ENCODE results near the gene GPD1.
"Not testable (repeated sequence)": the region's sequence is repeated elsewhere in the genome, so short reads cannot be mapped to it uniquely, and the experiment has no call there.

Gene GPD1

GRCh38 chr12:50132505-50133135, 28.8 kb downstream of the GPD1 start:
- peaks cover 83% of the 10 kb centered on the region for H3K36me3 ChIP-seq (ENCODE audit: control insufficient read depth, insufficient read depth, low read length)
- no peak overlapping the region for H3K4me3 ChIP-seq (ENCODE audit: low read depth, low read length)
- H3K4me1 ChIP-seq (ENCODE audit: control insufficient read depth, insufficient read depth, low read length): no peaks in the 10 kb centered on the region
- H3K9me3 ChIP-seq (ENCODE audit: control insufficient read depth, insufficient read depth, low read depth, low read length): no peaks in the 10 kb centered on the region
- H3K9ac ChIP-seq (ENCODE audit: low read length): no peak overlapping the region
- no peaks in the 10 kb centered on the region for H3K27me3 ChIP-seq (ENCODE audit: control insufficient read depth, insufficient read depth, low read length)
- H3K27ac ChIP-seq (ENCODE audit: low read depth, low read length): no peak overlapping the region

GRCh38 chr12:50142993-50143392, 39.2 kb downstream of the GPD1 start:
- no peak overlapping the region for H3K4me3 ChIP-seq (ENCODE audit: low read depth, low read length)
- H3K27ac ChIP-seq (ENCODE audit: low read depth, low read length): no peak overlapping the region
- H3K4me1 ChIP-seq (ENCODE audit: control insufficient read depth, insufficient read depth, low read length): no peaks in the 10 kb centered on the region
- H3K36me3 ChIP-seq (ENCODE audit: control insufficient read depth, insufficient read depth, low read length): peaks cover 45% of the 10 kb centered on the region
- H3K9ac ChIP-seq (ENCODE audit: low read length): no peak overlapping the region
- H3K27me3 ChIP-seq (ENCODE audit: control insufficient read depth, insufficient read depth, low read length): no peaks in the 10 kb centered on the region
- no peaks in the 10 kb centered on the region for H3K9me3 ChIP-seq (ENCODE audit: control insufficient read depth, insufficient read depth, low read depth, low read length)

GRCh38 chr12:50145439-50145838, 41.6 kb downstream of the GPD1 start:
- Histone ChIP-seq H3K9me3 (ENCODE audit: control insufficient read depth, insufficient read depth, low read depth, low read length) (no peaks in the 10 kb centered on the region), H3K27me3 (ENCODE audit: control insufficient read depth, insufficient read depth, low read length) (no peaks in the 10 kb centered on the region), H3K4me3 (ENCODE audit: low read depth, low read length) (no peak overlapping the region), H3K36me3 (ENCODE audit: control insufficient read depth, insufficient read depth, low read length) (peaks cover 32% of the 10 kb centered on the region), H3K4me1 (ENCODE audit: control insufficient read depth, insufficient read depth, low read length) (no peaks in the 10 kb centered on the region), H3K9ac (ENCODE audit: low read length) (no peak overlapping the region), H3K27ac (ENCODE audit: low read depth, low read length) (no peak overlapping the region)

GRCh38 chr12:50147281-50147680, 43.5 kb downstream of the GPD1 start:
- H3K9me3 ChIP-seq (ENCODE audit: control insufficient read depth, insufficient read depth, low read depth, low read length): no peaks in the 10 kb centered on the region
- H3K27ac ChIP-seq (ENCODE audit: low read depth, low read length): no peak overlapping the region
- peaks cover 15% of the 10 kb centered on the region for H3K36me3 ChIP-seq (ENCODE audit: control insufficient read depth, insufficient read depth, low read length)
- no peak overlapping the region for H3K9ac ChIP-seq (ENCODE audit: low read length)
- H3K27me3 ChIP-seq (ENCODE audit: control insufficient read depth, insufficient read depth, low read length): no peaks in the 10 kb centered on the region
- H3K4me1 ChIP-seq (ENCODE audit: control insufficient read depth, insufficient read depth, low read length): no peaks in the 10 kb centered on the region
- no peak overlapping the region for H3K4me3 ChIP-seq (ENCODE audit: low read depth, low read length)

- not testable (repeated sequence) for H3K27ac ChIP-seq (ENCODE audit: low read depth, low read length); H3K36me3 ChIP-seq (ENCODE audit: control insufficient read depth, insufficient read depth, low read length); H3K4me1 ChIP-seq (ENCODE audit: control insufficient read depth, insufficient read depth, low read length); H3K9ac ChIP-seq (ENCODE audit: low read length); H3K27me3 ChIP-seq (ENCODE audit: control insufficient read depth, insufficient read depth, low read length); H3K4me3 ChIP-seq (ENCODE audit: low read depth, low read length); H3K9me3 ChIP-seq (ENCODE audit: control insufficient read depth, insufficient read depth, low read depth, low read length)
Measured at GRCh38 chr12:50148011-50148410, 44.2 kb downstream of the GPD1 start.

GRCh38 chr12:50149311-50149710, 45.5 kb downstream of the GPD1 start:
- Histone ChIP-seq H3K36me3 (ENCODE audit: control insufficient read depth, insufficient read depth, low read length) (no peaks in the 10 kb centered on the region), H3K4me1 (ENCODE audit: control insufficient read depth, insufficient read depth, low read length) (no peaks in the 10 kb centered on the region), H3K4me3 (ENCODE audit: low read depth, low read length) (no peak overlapping the region), H3K9me3 (ENCODE audit: control insufficient read depth, insufficient read depth, low read depth, low read length) (no peaks in the 10 kb centered on the region), H3K27me3 (ENCODE audit: control insufficient read depth, insufficient read depth, low read length) (no peaks in the 10 kb centered on the region), H3K9ac (ENCODE audit: low read length) (no peak overlapping the region), H3K27ac (ENCODE audit: low read depth, low read length) (no peak overlapping the region)

GRCh38 chr12:50151047-50151687, 47.4 kb downstream of the GPD1 start:
- Histone ChIP-seq H3K4me3 (ENCODE audit: low read depth, low read length) (no peak overlapping the region), H3K27ac (ENCODE audit: low read depth, low read length) (no peak overlapping the region)

GRCh38 chr12:50154947-50155346, 51.1 kb downstream of the GPD1 start:
- H3K9me3 ChIP-seq (ENCODE audit: control insufficient read depth, insufficient read depth, low read depth, low read length); H3K27ac ChIP-seq (ENCODE audit: low read depth, low read length); H3K27me3 ChIP-seq (ENCODE audit: control insufficient read depth, insufficient read depth, low read length); H3K9ac ChIP-seq (ENCODE audit: low read length); H3K4me1 ChIP-seq (ENCODE audit: control insufficient read depth, insufficient read depth, low read length); H3K36me3 ChIP-seq (ENCODE audit: control insufficient read depth, insufficient read depth, low read length); H3K4me3 ChIP-seq (ENCODE audit: low read depth, low read length): not testable (repeated sequence)

More at GRCh38 chr12:50151047-50151687, 47.4 kb downstream of the GPD1 start:
- no peaks in the 10 kb centered on the region for H3K27me3 ChIP-seq (ENCODE audit: control insufficient read depth, insufficient read depth, low read length)
- H3K36me3 ChIP-seq (ENCODE audit: control insufficient read depth, insufficient read depth, low read length): no peaks in the 10 kb centered on the region
- H3K9me3 ChIP-seq (ENCODE audit: control insufficient read depth, insufficient read depth, low read depth, low read length): no peaks in the 10 kb centered on the region
- no peaks in the 10 kb centered on the region for H3K4me1 ChIP-seq (ENCODE audit: control insufficient read depth, insufficient read depth, low read length)
- H3K9ac ChIP-seq (ENCODE audit: low read length): no peak overlapping the region

GRCh38 chr12:50156641-50157040, 52.8 kb downstream of the GPD1 start:
- Histone ChIP-seq H3K4me1 (ENCODE audit: control insufficient read depth, insufficient read depth, low read length) (no peaks in the 10 kb centered on the region), H3K36me3 (ENCODE audit: control insufficient read depth, insufficient read depth, low read length) (peaks cover 2% of the 10 kb centered on the region; the same call in 1 of the 2 replicates), H3K27ac (ENCODE audit: low read depth, low read length) (no peak overlapping the region), H3K9me3 (ENCODE audit: control insufficient read depth, insufficient read depth, low read depth, low read length) (no peaks in the 10 kb centered on the region), H3K9ac (ENCODE audit: low read length) (no peak overlapping the region), H3K4me3 (ENCODE audit: low read depth, low read length) (no peak overlapping the region), H3K27me3 (ENCODE audit: control insufficient read depth, insufficient read depth, low read length) (no peaks in the 10 kb centered on the region)

- H3K4me1 ChIP-seq (ENCODE audit: control insufficient read depth, insufficient read depth, low read length): no peaks in the 10 kb centered on the region
- no peak overlapping the region for H3K9ac ChIP-seq (ENCODE audit: low read length)
- no peak overlapping the region for H3K27ac ChIP-seq (ENCODE audit: low read depth, low read length)
- no peak overlapping the region for H3K4me3 ChIP-seq (ENCODE audit: low read depth, low read length)
- no peaks in the 10 kb centered on the region for H3K27me3 ChIP-seq (ENCODE audit: control insufficient read depth, insufficient read depth, low read length)
- peaks cover 2% of the 10 kb centered on the region; the same call in 1 of the 2 replicates for H3K36me3 ChIP-seq (ENCODE audit: control insufficient read depth, insufficient read depth, low read length)
- no peaks in the 10 kb centered on the region for H3K9me3 ChIP-seq (ENCODE audit: control insufficient read depth, insufficient read depth, low read depth, low read length)
Measured at GRCh38 chr12:50157259-50157658, 53.5 kb downstream of the GPD1 start.

- H3K27me3 ChIP-seq (ENCODE audit: control insufficient read depth, insufficient read depth, low read length): no peaks in the 10 kb centered on the region
- no peaks in the 10 kb centered on the region for H3K9me3 ChIP-seq (ENCODE audit: control insufficient read depth, insufficient read depth, low read depth, low read length)
- H3K27ac ChIP-seq (ENCODE audit: low read depth, low read length): no peak overlapping the region
- no peaks in the 10 kb centered on the region for H3K4me1 ChIP-seq (ENCODE audit: control insufficient read depth, insufficient read depth, low read length)
- peaks cover 2% of the 10 kb centered on the region; the same call in 1 of the 2 replicates for H3K36me3 ChIP-seq (ENCODE audit: control insufficient read depth, insufficient read depth, low read length)
- H3K4me3 ChIP-seq (ENCODE audit: low read depth, low read length): no peak overlapping the region
- no peak overlapping the region for H3K9ac ChIP-seq (ENCODE audit: low read length)
Measured at GRCh38 chr12:50160643-50161042, 56.8 kb downstream of the GPD1 start.
